ENCODE results near the gene SH3BP4. TPM values are rescaled to one million over a fixed set of nuclear protein-coding genes. Genes with fewer than 3 reads are reported as not detected.

Gene SH3BP4
- polyA plus RNA-seq, 1 donor (not counting 4 experiments of a cell fraction or from before 2014, with no cell fraction given), result 50.4 TPM

DNA sequence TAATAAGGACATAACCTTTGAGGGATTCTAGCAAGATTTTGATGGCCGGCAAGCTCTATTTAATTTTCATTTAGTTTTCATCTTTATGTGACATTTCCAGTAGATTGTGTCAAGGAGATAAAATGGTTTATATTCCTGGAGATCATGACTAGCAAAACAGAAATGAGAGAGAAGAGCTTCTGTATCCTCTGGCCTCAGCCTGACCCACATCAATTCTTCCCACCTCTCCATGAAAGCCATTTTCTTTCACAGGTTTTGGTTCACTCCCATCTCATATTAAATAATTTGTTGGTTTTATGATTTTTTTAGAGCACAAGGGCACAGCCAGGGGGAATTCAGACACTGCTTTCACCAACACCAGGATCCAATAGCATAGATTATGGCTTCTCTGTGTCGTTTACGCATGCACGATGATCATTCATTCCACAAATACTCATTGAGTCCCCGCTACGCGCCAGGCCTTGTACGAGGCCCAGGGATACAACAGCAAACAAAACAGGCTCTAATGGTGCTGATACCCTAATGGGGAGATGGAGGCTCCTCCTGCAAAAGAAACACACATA is 85.9 kb downstream of the SH3BP4 start:
- Histone ChIP-seq H3K4me2 (ENCODE audit: control insufficient read depth, extremely low read depth, insufficient read depth, low read depth, low read length) (no peak overlapping the region), H3K9ac (ENCODE audit: control insufficient read depth, extremely low read depth, insufficient read depth, low read length) (no peak overlapping the region), H2AFZ (ENCODE audit: control insufficient read depth, low read length) (no peak overlapping the region), H3K9me1 (ENCODE audit: control insufficient read depth, extremely low read depth, insufficient read depth, low read length) (no peaks in the 10 kb centered on the region), H3K27me3 (ENCODE audit: control insufficient read depth, extremely low read depth, insufficient read depth, low read length) (no peaks in the 10 kb centered on the region), H3K9me3 (ENCODE audit: control insufficient read depth, low read depth, low read length) (no peaks in the 10 kb centered on the region), H3K79me2 (ENCODE audit: control insufficient read depth, insufficient read depth, low read length) (peaks cover 44% of the 10 kb centered on the region), H3K36me3 (ENCODE audit: control insufficient read depth in 2 of 2, extremely low read depth in 1 of 2, insufficient read depth in 2 of 2, low read length in 2 of 2) (peaks cover 29 to 53% of the 10 kb centered on the region in 2 experiments), H4K20me1 (ENCODE audit: control insufficient read depth, extremely low read depth, insufficient read depth, low read length) (no peaks in the 10 kb centered on the region), H3K4me1 (ENCODE audit: control insufficient read depth, extremely low read depth, insufficient read depth, low read length) (no peaks in the 10 kb centered on the region), H3K27ac (ENCODE audit: control insufficient read depth, insufficient read depth, low read length) (no peak overlapping the region), H3K4me3 (ENCODE audit: control insufficient read depth in 2 of 3, extremely low read depth in 1 of 3, insufficient read depth in 2 of 3, low read depth in 1 of 3, low read length in 3 of 3) (no peak overlapping the region)
- dilution Hi-C loops (cut with MboI; ENCODE audit: extremely low pct_ligation_motif_present, low sequenced_read_pairs), result no loop called here
- FAIRE-seq, result no peak
- DNase-seq (ENCODE audit: low read depth, low spot score), result no peak
- TF ChIP-seq, protein P1, sequence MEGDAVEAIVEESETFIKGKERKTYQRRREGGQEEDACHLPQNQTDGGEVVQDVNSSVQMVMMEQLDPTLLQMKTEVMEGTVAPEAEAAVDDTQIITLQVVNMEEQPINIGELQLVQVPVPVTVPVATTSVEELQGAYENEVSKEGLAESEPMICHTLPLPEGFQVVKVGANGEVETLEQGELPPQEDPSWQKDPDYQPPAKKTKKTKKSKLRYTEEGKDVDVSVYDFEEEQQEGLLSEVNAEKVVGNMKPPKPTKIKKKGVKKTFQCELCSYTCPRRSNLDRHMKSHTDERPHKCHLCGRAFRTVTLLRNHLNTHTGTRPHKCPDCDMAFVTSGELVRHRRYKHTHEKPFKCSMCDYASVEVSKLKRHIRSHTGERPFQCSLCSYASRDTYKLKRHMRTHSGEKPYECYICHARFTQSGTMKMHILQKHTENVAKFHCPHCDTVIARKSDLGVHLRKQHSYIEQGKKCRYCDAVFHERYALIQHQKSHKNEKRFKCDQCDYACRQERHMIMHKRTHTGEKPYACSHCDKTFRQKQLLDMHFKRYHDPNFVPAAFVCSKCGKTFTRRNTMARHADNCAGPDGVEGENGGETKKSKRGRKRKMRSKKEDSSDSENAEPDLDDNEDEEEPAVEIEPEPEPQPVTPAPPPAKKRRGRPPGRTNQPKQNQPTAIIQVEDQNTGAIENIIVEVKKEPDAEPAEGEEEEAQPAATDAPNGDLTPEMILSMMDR (optimal IDR thresholded peaks at IDR 0.05 in 1 of 3, IDR thresholded peaks at IDR 0.05 in 1 of 3, conservative IDR thresholded peaks at IDR 0.05 in 1 of 3; ENCODE audit: extremely low read depth in 1 of 3, insufficient read depth in 2 of 3, low read length in 3 of 3), result no peak
- TF ChIP-seq EZH2 (IDR thresholded peaks at IDR 0.05; ENCODE audit: low read length), result no peak

DNA sequence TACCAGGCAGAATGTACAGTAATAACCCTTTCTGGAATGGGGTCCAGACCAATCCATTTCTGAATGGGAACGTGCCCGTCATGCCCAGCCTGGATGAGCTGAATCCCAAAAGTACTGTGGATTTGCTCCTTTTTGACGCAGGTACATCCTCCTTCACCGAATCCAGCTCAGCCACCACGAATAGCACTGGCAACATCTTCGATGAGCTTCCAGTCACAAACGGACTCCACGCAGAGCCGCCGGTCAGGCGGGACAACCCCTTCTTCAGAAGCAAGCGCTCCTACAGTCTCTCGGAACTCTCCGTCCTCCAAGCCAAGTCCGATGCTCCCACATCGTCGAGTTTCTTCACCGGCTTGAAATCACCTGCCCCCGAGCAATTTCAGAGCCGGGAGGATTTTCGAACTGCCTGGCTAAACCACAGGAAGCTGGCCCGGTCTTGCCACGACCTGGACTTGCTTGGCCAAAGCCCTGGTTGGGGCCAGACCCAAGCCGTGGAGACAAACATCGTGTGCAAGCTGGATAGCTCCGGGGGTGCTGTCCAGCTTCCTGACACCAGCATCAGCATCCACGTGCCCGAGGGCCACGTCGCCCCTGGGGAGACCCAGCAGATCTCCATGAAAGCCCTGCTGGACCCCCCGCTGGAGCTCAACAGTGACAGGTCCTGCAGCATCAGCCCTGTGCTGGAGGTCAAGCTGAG is 89.6 kb downstream of the SH3BP4 start:
- Histone ChIP-seq H3K27ac (ENCODE audit: control insufficient read depth, insufficient read depth, low read length) (no peak overlapping the region), H3K4me2 (ENCODE audit: control insufficient read depth, extremely low read depth, insufficient read depth, low read depth, low read length) (no peak overlapping the region), H3K9me3 (ENCODE audit: control insufficient read depth, low read depth, low read length) (no peaks in the 10 kb centered on the region), H3K27me3 (ENCODE audit: control insufficient read depth, extremely low read depth, insufficient read depth, low read length) (no peaks in the 10 kb centered on the region), H3K9ac (ENCODE audit: control insufficient read depth, extremely low read depth, insufficient read depth, low read length) (no peak overlapping the region), H3K4me3 (ENCODE audit: control insufficient read depth in 2 of 3, extremely low read depth in 1 of 3, insufficient read depth in 2 of 3, low read depth in 1 of 3, low read length in 3 of 3) (no peak overlapping the region), H4K20me1 (ENCODE audit: control insufficient read depth, extremely low read depth, insufficient read depth, low read length) (no peaks in the 10 kb centered on the region), H3K4me1 (ENCODE audit: control insufficient read depth, extremely low read depth, insufficient read depth, low read length) (no peaks in the 10 kb centered on the region), H3K9me1 (ENCODE audit: control insufficient read depth, extremely low read depth, insufficient read depth, low read length) (no peaks in the 10 kb centered on the region), H3K36me3 (ENCODE audit: control insufficient read depth in 2 of 2, extremely low read depth in 1 of 2, insufficient read depth in 2 of 2, low read length in 2 of 2) (peaks cover 36 to 56% of the 10 kb centered on the region in 2 experiments), H2AFZ (ENCODE audit: control insufficient read depth, low read length) (no peak overlapping the region), H3K79me2 (ENCODE audit: control insufficient read depth, insufficient read depth, low read length) (peaks cover 51% of the 10 kb centered on the region)
- TF ChIP-seq, protein P1 (optimal IDR thresholded peaks at IDR 0.05 in 1 of 3, IDR thresholded peaks at IDR 0.05 in 1 of 3, conservative IDR thresholded peaks at IDR 0.05 in 1 of 3; ENCODE audit: extremely low read depth in 1 of 3, insufficient read depth in 2 of 3, low read length in 3 of 3), result no peak
- no peak for TF ChIP-seq EZH2 (IDR thresholded peaks at IDR 0.05; ENCODE audit: low read length)
- DNase-seq (ENCODE audit: low read depth, low spot score), result no peak
- FAIRE-seq, result no peak
- dilution Hi-C loops (cut with MboI; ENCODE audit: extremely low pct_ligation_motif_present, low sequenced_read_pairs), result no loop called here
